B cell (primary cell): Measurements from ENCODE around the gene ANKRD65. TPM values are rescaled to one million over a fixed set of nuclear protein-coding genes. Genes with fewer than 3 reads are reported as not detected.
A peak's percentile ranks its signal among the peaks of the same experiment; 100 is the strongest.

ENCODE experiments used
- ATAC-seq: fragments of 200-7000 bp; cut with Tn5 transposase; one replicate; pipeline ENCODE4 v1.10.0; 2021; ENCODE audit warnings: low read depth, mild to moderate bottlenecking, moderate number of reproducible peaks, moderate library complexity
- CTCF ChIA-PET: fragments of 350-600 bp; sonication (Branson Sonifier 250); formaldehyde crosslinking; loops from one replicate; lab custom pipeline; 2021; ENCODE audit warnings: antibody characterized with exemption, inconsistent platforms; lab: Charles Lee
- POLR2A ChIA-PET: fragments of 350-600 bp; sonication (Branson Sonifier 250); formaldehyde crosslinking; loops from one replicate; lab custom pipeline; 2021; ENCODE audit warnings: antibody characterized with exemption; lab: Charles Lee
- DNase-seq: peaks from one replicate; pipeline ENCODE4 v3.0.0; 2013
- H2AFZ ChIP-seq: 2 replicates; pipeline ENCODE4 v1.6.1; 2012; ENCODE audit warnings: mild to moderate bottlenecking, low read depth, low read length; ENCODE audit not compliant: insufficient read depth, poor library complexity, severe bottlenecking
- H3K27ac ChIP-seq, 2 donors: 1 replicate in 1 of 2; 2 replicates in 1 of 2; pipeline ENCODE4 v1.5.1; 2012 to 2013; ENCODE audit warnings: low read length in 2 of 2, mild to moderate bottlenecking in 2 of 2, moderate library complexity in 1 of 2
- H3K27me3 ChIP-seq, 4 experiments: fragments of 200-600 bp in 1 of 4; sonication (generic) in 1 of 4; replicated peaks in 1 of 4; 1 replicate in 2 of 4; 2 replicates in 2 of 4; pipeline versions ENCODE4 v1.6.1 to v1.7.0; 2013 to 2016; ENCODE audit warnings: low read length in 3 of 4, mild to moderate bottlenecking in 2 of 4, mixed read lengths in 1 of 4, moderate library complexity in 1 of 4; ENCODE audit not compliant: insufficient read depth in 4 of 4, control insufficient read depth in 3 of 4; ENCODE audit errors: control extremely low read depth in 1 of 4
- H3K36me3 ChIP-seq, 2 experiments: replicated peaks in 1 of 2; 1 replicate in 1 of 2; 2 replicates in 1 of 2; pipeline versions ENCODE4 v1.6.1 to v1.7.1; 2013; ENCODE audit warnings: low read length in 1 of 2; ENCODE audit not compliant: insufficient read depth in 2 of 2, control insufficient read depth in 1 of 2; ENCODE audit errors: control extremely low read depth in 1 of 2, extremely low read depth in 1 of 2
- H3K4me1 ChIP-seq, 2 donors: fragments of 200-600 bp in 1 of 2; sonication (generic) in 1 of 2; 1 replicate in 1 of 2; 2 replicates in 1 of 2; pipeline versions ENCODE4 v1.5.1 to v1.6.1; 2013 to 2017; ENCODE audit warnings: low read length in 2 of 2; ENCODE audit not compliant: control insufficient read depth in 2 of 2, insufficient read depth in 2 of 2
- H3K4me2 ChIP-seq: replicated peaks from 2 replicates; pipeline ENCODE3; 2012; ENCODE audit warnings: mild to moderate bottlenecking, low read depth, low read length; ENCODE audit not compliant: poor library complexity, severe bottlenecking
- H3K4me3 ChIP-seq, 5 experiments: fragments of 200-600 bp in 1 of 5; sonication (generic) in 1 of 5; 1 replicate in 3 of 5; 2 replicates in 2 of 5; pipeline versions ENCODE4 v1.5.1 to v1.7.0; 2011 to 2016; ENCODE audit warnings: low read length in 4 of 5, mild to moderate bottlenecking in 4 of 5, low read depth in 2 of 5, control low read depth in 1 of 5, moderate library complexity in 1 of 5; ENCODE audit not compliant: insufficient read depth in 1 of 5; ENCODE audit errors: control extremely low read depth in 1 of 5, extremely low read depth in 1 of 5
- H3K79me2 ChIP-seq: fragments of 200-600 bp; sonication (generic); one replicate; pipeline ENCODE4 v1.6.0; 2016; ENCODE audit warnings: low read length; ENCODE audit not compliant: control insufficient read depth, insufficient read depth
- H3K9ac ChIP-seq: fragments of 200-600 bp; sonication (generic); 2 replicates; pipeline ENCODE4 v1.6.1; 2017; ENCODE audit warnings: mild to moderate bottlenecking, low read length, moderate library complexity
- H3K9me3 ChIP-seq, 3 donors: one replicate each; pipeline versions ENCODE4 v1.6.1 to v1.7.1; 2013; ENCODE audit warnings: low read length in 2 of 3; ENCODE audit not compliant: control insufficient read depth in 2 of 3, insufficient read depth in 1 of 3; ENCODE audit errors: control extremely low read depth in 1 of 3
- H4K20me1 ChIP-seq: 2 replicates; pipeline ENCODE4 v1.6.0; 2012; ENCODE audit warnings: mild to moderate bottlenecking, low read length; ENCODE audit not compliant: insufficient read depth, control insufficient read depth, poor library complexity, severe bottlenecking
- H3K27ac Mint-ChIP-seq: one replicate; pipeline ENCODE4 v1.8.0; 2021; ENCODE audit warnings: mixed read lengths
- H3K27me3 Mint-ChIP-seq: one replicate; pipeline ENCODE4 v1.8.0; 2021; ENCODE audit warnings: mixed read lengths
- H3K4me1 Mint-ChIP-seq: one replicate; pipeline ENCODE4 v1.8.0; 2021; ENCODE audit warnings: mixed read lengths
- H3K4me3 Mint-ChIP-seq: one replicate; pipeline ENCODE4 v1.8.0; 2021; ENCODE audit warnings: mixed read lengths
- H3K9me3 Mint-ChIP-seq: one replicate; pipeline ENCODE4 v1.8.0; 2022; ENCODE audit warnings: mixed read lengths; ENCODE audit not compliant: insufficient read depth
- EZH2 ChIP-seq: IDR thresholded peaks from 2 replicates; pipeline ENCODE4 v1.6.1; 2012; ENCODE audit warnings: borderline replicate concordance, low read depth, mild to moderate bottlenecking, moderate library complexity, low read length; ENCODE audit not compliant: insufficient read depth, poor library complexity, severe bottlenecking
- WGBS: methylation state at CpG from one replicate; pipeline ENCODE4 v1.1.5; 2013; ENCODE audit warnings: missing lambda C conversion rate; ENCODE audit not compliant: insufficient coverage; 5-methylcytosine and 5-hydroxymethylcytosine counted together
- intact Hi-C: fragments of 100-400 bp; cut with micrococcal nuclease; formaldehyde crosslinking; loops from one replicate; pipeline ENCODE4 v1.10.0; 2022
- polyA plus RNA-seq: library from polyadenylated mRNA; depleted of rRNA; stranded (reverse); fragments of >200 nt; gene quantifications from 2 replicates; pipeline ENCODE4 v1.2.3, GENCODE V29; 2012
- total RNA-seq, 2 donors: library from RNA; stranded (reverse); fragments of 120-200 nt in 1 of 2; gene quantifications; 1 replicate in 1 of 2; 2 replicates in 1 of 2; pipeline versions ENCODE4 v1.2.3 to v1.2.4, GENCODE V29; 2013 to 2022
- TF ChIP-seq, protein P1 (sequence below): fragments of 200-600 bp; IDR thresholded peaks from one replicate; pipeline ENCODE4 v1.8.0; 2022; ENCODE audit warnings: antibody characterized with exemption, mild to moderate bottlenecking

ANKRD65 gene
- total and polyA plus RNA-seq, 2 donors (not counting 1 experiment from before 2014, with no cell fraction given), result 0.12 TPM; not detected in 1

DNA sequence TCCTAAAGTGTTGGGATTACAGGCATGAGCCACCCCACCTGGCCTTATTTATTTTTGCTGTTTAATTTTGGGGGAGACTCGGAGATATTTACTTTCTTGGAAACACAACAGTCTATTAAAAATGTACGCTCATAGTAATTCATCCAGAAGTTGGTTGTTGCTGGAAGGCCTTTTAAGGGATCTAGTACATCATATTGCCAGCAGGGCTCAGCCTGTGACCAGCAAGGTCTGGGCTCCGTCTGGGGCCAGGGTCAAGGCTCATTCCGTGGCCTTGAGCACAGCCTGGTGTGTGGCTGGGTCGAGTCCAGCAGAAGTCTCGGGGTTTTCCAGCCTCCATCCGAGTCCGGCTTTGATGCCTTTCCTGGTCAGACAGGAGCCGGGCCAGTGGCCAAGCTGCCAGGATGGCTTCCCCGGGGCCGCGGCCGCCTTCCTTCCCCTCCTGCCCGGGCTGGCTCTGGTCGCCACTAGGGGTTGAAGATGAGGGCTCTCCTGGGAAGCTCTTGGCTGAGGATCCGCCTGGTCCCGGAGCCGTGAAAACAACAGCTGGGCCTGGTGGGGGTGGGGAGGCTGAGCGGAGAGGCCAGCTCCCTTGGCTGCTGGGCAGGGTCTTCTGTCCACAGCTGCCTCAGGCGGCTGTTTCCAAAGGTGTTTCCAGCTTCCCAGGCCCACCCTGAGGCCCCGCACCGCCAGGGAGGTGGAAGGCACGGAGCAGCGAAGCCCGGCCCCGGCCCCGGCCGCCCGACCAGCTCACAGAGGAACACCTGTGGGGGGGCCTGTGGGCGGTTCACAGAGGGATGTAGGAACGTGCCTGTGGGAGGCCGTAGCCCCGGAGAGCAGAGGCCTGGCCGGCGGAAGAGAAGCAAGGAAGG lies 9.3 kb upstream of the ANKRD65 start:
- Mint-ChIP-seq H3K9me3 (no peaks in the 10 kb centered on the region), H3K4me1 (peaks cover 9% of the 10 kb centered on the region), H3K4me3 (no peak overlapping the region), H3K27ac (no peak overlapping the region), H3K27me3 (peaks cover 29% of the 10 kb centered on the region)
- Histone ChIP-seq H3K4me1 (peaks cover 22 to 27% of the 10 kb centered on the region in 2 donors), H3K9ac (no peak overlapping the region), H3K36me3 (no peaks in the 10 kb centered on the region), H3K27me3 (peaks cover 0 to 56% (median 18%) of the 10 kb centered on the region in 4 experiments), H3K4me2 (no peak overlapping the region), H3K79me2 (no peaks in the 10 kb centered on the region), H4K20me1 (no peaks in the 10 kb centered on the region), H3K9me3 (peaks cover 0 to 26% (median 0%) of the 10 kb centered on the region in 3 donors), H3K27ac (no peak overlapping the region), H3K4me3 (no peak overlapping the region), H2AFZ (no peak overlapping the region)
- CTCF ChIA-PET, result interaction anchor here (1.3 to 2.3 kb wide), 2 partner anchors 10 to 11 kb away, joined by 3 to 9 read pairs; no protein-coding TSS in a partner anchor
- POLR2A ChIA-PET, result no interaction called here
- ATAC-seq (no peak), DNase-seq (peak; percentile 16)
- 74% methylated on average over 20 of the region's 35 CpGs for WGBS
- TF ChIP-seq EZH2, result no peak
- TF ChIP-seq, protein P1, sequence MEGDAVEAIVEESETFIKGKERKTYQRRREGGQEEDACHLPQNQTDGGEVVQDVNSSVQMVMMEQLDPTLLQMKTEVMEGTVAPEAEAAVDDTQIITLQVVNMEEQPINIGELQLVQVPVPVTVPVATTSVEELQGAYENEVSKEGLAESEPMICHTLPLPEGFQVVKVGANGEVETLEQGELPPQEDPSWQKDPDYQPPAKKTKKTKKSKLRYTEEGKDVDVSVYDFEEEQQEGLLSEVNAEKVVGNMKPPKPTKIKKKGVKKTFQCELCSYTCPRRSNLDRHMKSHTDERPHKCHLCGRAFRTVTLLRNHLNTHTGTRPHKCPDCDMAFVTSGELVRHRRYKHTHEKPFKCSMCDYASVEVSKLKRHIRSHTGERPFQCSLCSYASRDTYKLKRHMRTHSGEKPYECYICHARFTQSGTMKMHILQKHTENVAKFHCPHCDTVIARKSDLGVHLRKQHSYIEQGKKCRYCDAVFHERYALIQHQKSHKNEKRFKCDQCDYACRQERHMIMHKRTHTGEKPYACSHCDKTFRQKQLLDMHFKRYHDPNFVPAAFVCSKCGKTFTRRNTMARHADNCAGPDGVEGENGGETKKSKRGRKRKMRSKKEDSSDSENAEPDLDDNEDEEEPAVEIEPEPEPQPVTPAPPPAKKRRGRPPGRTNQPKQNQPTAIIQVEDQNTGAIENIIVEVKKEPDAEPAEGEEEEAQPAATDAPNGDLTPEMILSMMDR, result no peak
- intact Hi-C loops, result no loop called here

DNA sequence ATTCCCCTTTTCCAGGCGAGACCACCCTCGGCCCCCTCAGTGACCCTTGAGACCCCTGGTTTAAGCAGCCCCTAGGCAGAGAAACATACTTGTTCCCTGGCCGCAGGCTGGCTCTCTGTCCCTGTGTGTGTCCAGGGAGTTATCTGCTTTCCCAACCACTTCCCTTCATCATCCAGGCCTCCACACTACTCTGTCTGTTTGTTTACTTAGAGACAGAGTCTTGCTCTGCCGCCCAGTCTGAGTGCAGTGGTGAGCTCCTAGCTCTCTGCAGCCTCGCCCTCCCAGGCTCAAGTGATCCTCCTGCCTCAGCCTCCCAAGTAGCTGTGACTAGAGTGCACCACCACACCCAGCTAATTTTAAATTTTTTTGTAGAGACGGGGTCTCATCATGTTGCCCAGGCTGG lies 8.6 kb upstream of the ANKRD65 start:
- POLR2A ChIA-PET, result no interaction called here
- Mint-ChIP-seq H3K27me3 (peaks cover 29% of the 10 kb centered on the region), H3K4me1 (peaks cover 3% of the 10 kb centered on the region), H3K4me3 (no peak overlapping the region), H3K9me3 (no peaks in the 10 kb centered on the region), H3K27ac (no peak overlapping the region)
- no peak overlapping the region for H3K4me2 ChIP-seq
- no peak overlapping the region for H3K4me3 ChIP-seq
- no peaks in the 10 kb centered on the region for H3K79me2 ChIP-seq
- CTCF ChIA-PET, result interaction anchor here (2.3 kb wide), 1 partner anchor 11 kb away, joined by 9 read pairs; no protein-coding TSS in a partner anchor
- H3K9ac ChIP-seq, result no peak overlapping the region
- H3K36me3 ChIP-seq, result no peaks in the 10 kb centered on the region
- H3K27me3 ChIP-seq, result peaks cover 0 to 49% (median 13%) of the 10 kb centered on the region in 4 experiments
- H3K27ac ChIP-seq, result no peak overlapping the region
- peaks cover 0 to 19% (median 0%) of the 10 kb centered on the region in 3 donors for H3K9me3 ChIP-seq
- 95% methylated on average over 6 of the region's 6 CpGs for WGBS
- DNase-seq, result peak; percentile 16
- TF ChIP-seq EZH2, result no peak
- TF ChIP-seq, protein P1, result no peak
- no peak for ATAC-seq
- intact Hi-C loops, result no loop called here
- no peaks in the 10 kb centered on the region for H4K20me1 ChIP-seq
- H3K4me1 ChIP-seq, result peaks cover 15 to 20% of the 10 kb centered on the region in 2 donors
- no peak overlapping the region for H2AFZ ChIP-seq
